GM23338 (cell line): Measurements from ENCODE around the gene FHIT. TPM values are rescaled to one million over a fixed set of nuclear protein-coding genes. Genes with fewer than 3 reads are reported as not detected.

Source experiments
- ATAC-seq: fragments of 200-7000 bp; cut with Tn5 transposase; 3 replicates; pipeline ENCODE4 v1.9.1; 2020
- DNase-seq: peaks from one replicate; pipeline ENCODE4 v3.0.0-alpha.2; 2015; ENCODE audit warnings: low spot score
- H2AFZ ChIP-seq: fragments of 200-600 bp; sonication (generic); 2 replicates; pipeline ENCODE4 v1.8.0; 2016; ENCODE audit warnings: antibody characterized with exemption, mild to moderate bottlenecking, moderate library complexity
- H3F3A ChIP-seq: fragments of 200-600 bp; sonication (generic); replicated peaks from 2 replicates; pipeline ENCODE4 v1.8.0; 2017; ENCODE audit warnings: antibody characterized with exemption, mixed run types, low read depth
- H3K27ac ChIP-seq: fragments of 200-600 bp; sonication (generic); 2 replicates; pipeline ENCODE4 v1.6.1; 2016; ENCODE audit warnings: low read depth
- H3K27me3 ChIP-seq: fragments of 200-600 bp; sonication (generic); 2 replicates; pipeline ENCODE4 v1.8.0; 2016; ENCODE audit warnings: mild to moderate bottlenecking, mixed run types, moderate library complexity; ENCODE audit not compliant: insufficient read depth
- H3K36me3 ChIP-seq: fragments of 200-600 bp; sonication (generic); 2 replicates; pipeline ENCODE4 v1.8.0; 2016; ENCODE audit warnings: mild to moderate bottlenecking; ENCODE audit not compliant: insufficient read depth
- H3K4me1 ChIP-seq: fragments of 200-600 bp; sonication (generic); 2 replicates; pipeline ENCODE4 v1.8.0; 2016; ENCODE audit warnings: mild to moderate bottlenecking, moderate library complexity; ENCODE audit not compliant: insufficient read depth
- H3K4me2 ChIP-seq: fragments of 200-600 bp; sonication (generic); 2 replicates; pipeline ENCODE4 v1.7.1; 2017; ENCODE audit warnings: mixed run types
- H3K4me3 ChIP-seq: fragments of 200-600 bp; sonication (generic); 2 replicates; pipeline ENCODE4 v1.6.1; 2016; ENCODE audit warnings: mixed run types
- H3K79me2 ChIP-seq: fragments of 200-600 bp; sonication (generic); replicated peaks from 2 replicates; pipeline ENCODE4 v1.8.0; 2017; ENCODE audit warnings: mild to moderate bottlenecking; ENCODE audit not compliant: insufficient read depth
- H3K9me2 ChIP-seq: fragments of 200-600 bp; sonication (generic); 2 replicates; pipeline ENCODE4 v1.8.0; 2017; ENCODE audit not compliant: insufficient read depth
- H4K20me1 ChIP-seq: fragments of 200-600 bp; sonication (generic); replicated peaks from 2 replicates; pipeline ENCODE4 v1.8.0; 2017; ENCODE audit warnings: mild to moderate bottlenecking; ENCODE audit not compliant: insufficient read depth
- H3K27ac Mint-ChIP-seq: 2 replicates; pipeline ENCODE4 v1.8.0; 2020; ENCODE audit warnings: inconsistent platforms, mild to moderate bottlenecking, moderate library complexity, mixed read lengths
- H3K27me3 Mint-ChIP-seq: 3 replicates; pipeline ENCODE4 v1.8.0; 2022; ENCODE audit warnings: low read depth, mild to moderate bottlenecking, moderate library complexity, mixed read lengths, inconsistent platforms; ENCODE audit not compliant: insufficient read depth, poor library complexity
- H3K36me3 Mint-ChIP-seq: 3 replicates; pipeline ENCODE4 v1.8.0; 2021; ENCODE audit warnings: low read depth, mild to moderate bottlenecking, inconsistent platforms, moderate library complexity, mixed read lengths
- H3K4me1 Mint-ChIP-seq: 3 replicates; pipeline ENCODE4 v1.8.0; 2020; ENCODE audit warnings: mild to moderate bottlenecking, inconsistent platforms, mixed read lengths
- H3K4me3 Mint-ChIP-seq: 3 replicates; pipeline ENCODE4 v1.8.0; 2021; ENCODE audit warnings: moderate library complexity, mild to moderate bottlenecking, inconsistent platforms, mixed read lengths
- H3K9me3 Mint-ChIP-seq: 3 replicates; pipeline ENCODE4 v1.8.0; 2020; ENCODE audit warnings: moderate library complexity, mild to moderate bottlenecking, inconsistent platforms, mixed read lengths
- CREB1 ChIP-seq: fragments of 250-450 bp; sonication (Bioruptor Pico); IDR thresholded peaks from 2 replicates; pipeline ENCODE4 v1.5.0; 2020; ENCODE audit warnings: low read depth, mild to moderate bottlenecking, moderate library complexity
- CTCF ChIP-seq, 2 experiments: fragments of 200-600 bp in 1 of 2; sonication (generic) in 1 of 2; conservative IDR thresholded peaks; 2 replicates each; pipeline versions ENCODE4 v1.5.1 to v1.6.1; 2016 to 2017; ENCODE audit warnings: antibody characterized with exemption in 2 of 2, low read depth in 2 of 2, mild to moderate bottlenecking in 2 of 2, moderate library complexity in 1 of 2
- EZH2 ChIP-seq: fragments of 200-600 bp; sonication (generic); IDR thresholded peaks from one replicate; pipeline ENCODE4 v1.8.0; 2017; ENCODE audit warnings: antibody characterized with exemption, mild to moderate bottlenecking, low read depth; ENCODE audit not compliant: unreplicated experiment
- JUNB ChIP-seq: IDR thresholded peaks from one replicate; pipeline ENCODE4 v1.6.1; 2016; ENCODE audit warnings: antibody characterized with exemption; ENCODE audit not compliant: unreplicated experiment
- NANOG ChIP-seq: IDR thresholded peaks from 2 replicates; pipeline ENCODE4 v1.6.1; 2016; ENCODE audit warnings: antibody characterized with exemption, borderline replicate concordance
- POLR2AphosphoS5 ChIP-seq: IDR thresholded peaks from 2 replicates; pipeline ENCODE4 v1.6.1; 2016; ENCODE audit warnings: antibody characterized with exemption, low read depth
- STAT1 ChIP-seq: IDR thresholded peaks from one replicate; pipeline ENCODE4 v1.6.1; 2016; ENCODE audit warnings: antibody characterized with exemption; ENCODE audit not compliant: unreplicated experiment
- ZNF114 ChIP-seq: fragments of 250-450 bp; sonication (Bioruptor Pico); IDR thresholded peaks from 2 replicates; pipeline ENCODE4 v1.5.0; 2020; ENCODE audit warnings: mild to moderate bottlenecking, moderate library complexity
- ZNF331 ChIP-seq: fragments of 250-450 bp; sonication (Bioruptor Pico); IDR thresholded peaks from 2 replicates; pipeline ENCODE4 v1.5.0; 2020; ENCODE audit warnings: low read depth, mild to moderate bottlenecking, moderate library complexity
- ZNF462 ChIP-seq: fragments of 250-450 bp; sonication (Bioruptor Pico); IDR thresholded peaks from 2 replicates; pipeline ENCODE4 v1.5.0; 2020; ENCODE audit warnings: mild to moderate bottlenecking, moderate library complexity
- polyA plus RNA-seq: library from polyadenylated mRNA; unstranded; fragments of >200 nt; fragmentation: Nextera tagmentation; extraction: Ambion mirVana; gene quantifications from 2 replicates; pipeline ENCODE4 v1.2.1, GENCODE V29; 2016
- total RNA-seq: library from RNA; depleted of rRNA; stranded (reverse); fragments of >200 nt; shearing (Covaris generic); gene quantifications from 2 replicates; pipeline ENCODE4 v1.2.3, GENCODE V29; 2014
- TF ChIP-seq, protein P1 (sequence below): IDR thresholded peaks from 2 replicates; pipeline ENCODE4 v1.6.1; 2016; ENCODE audit warnings: antibody characterized with exemption
- TF ChIP-seq, protein P2 (sequence below): IDR thresholded peaks from one replicate; pipeline ENCODE4 v1.6.1; 2018; ENCODE audit warnings: antibody characterized with exemption; ENCODE audit not compliant: unreplicated experiment

Gene FHIT
- total and polyA plus RNA-seq, 2 experiments from 2014 or later: 3.0 to 8.3 TPM

- H3K27ac Mint-ChIP-seq: peak overlapping the region; percentile 32; the same call in 1 of the 2 replicates
- H3K4me1 ChIP-seq: peaks cover 8% of the 10 kb centered on the region; the same call in 1 of the 2 replicates
- no peaks in the 10 kb centered on the region for H3K36me3 Mint-ChIP-seq
- H3K9me2 ChIP-seq: no peaks in the 10 kb centered on the region
- H3K4me1 Mint-ChIP-seq: peaks cover 9% of the 10 kb centered on the region
- no peaks in the 10 kb centered on the region for H3K9me3 Mint-ChIP-seq
- ATAC-seq (no peak), DNase-seq (no peak)
- H2AFZ ChIP-seq: no peak overlapping the region
- H3K4me3 ChIP-seq: no peak overlapping the region
- H3K27me3 Mint-ChIP-seq: no peaks in the 10 kb centered on the region
- H3K36me3 ChIP-seq: no peaks in the 10 kb centered on the region
- no peak overlapping the region for H3K4me3 Mint-ChIP-seq
- TF ChIP-seq ZNF331 (CRISPR knock-in tag) (no peak), ZNF114 (no peak), JUNB (no peak), ZNF462 (CRISPR knock-in tag) (no peak), EZH2 (no peak), STAT1 (no peak), CTCF (conservative IDR thresholded peaks at IDR 0.05; ENCODE audit: low read depth in 2 of 2) (no peak), POLR2AphosphoS5 (no peak), CREB1 (CRISPR knock-in tag) (no peak), NANOG (no peak)
- TF ChIP-seq, protein P1, sequence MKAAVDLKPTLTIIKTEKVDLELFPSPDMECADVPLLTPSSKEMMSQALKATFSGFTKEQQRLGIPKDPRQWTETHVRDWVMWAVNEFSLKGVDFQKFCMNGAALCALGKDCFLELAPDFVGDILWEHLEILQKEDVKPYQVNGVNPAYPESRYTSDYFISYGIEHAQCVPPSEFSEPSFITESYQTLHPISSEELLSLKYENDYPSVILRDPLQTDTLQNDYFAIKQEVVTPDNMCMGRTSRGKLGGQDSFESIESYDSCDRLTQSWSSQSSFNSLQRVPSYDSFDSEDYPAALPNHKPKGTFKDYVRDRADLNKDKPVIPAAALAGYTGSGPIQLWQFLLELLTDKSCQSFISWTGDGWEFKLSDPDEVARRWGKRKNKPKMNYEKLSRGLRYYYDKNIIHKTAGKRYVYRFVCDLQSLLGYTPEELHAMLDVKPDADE: no peak
- TF ChIP-seq, protein P2, sequence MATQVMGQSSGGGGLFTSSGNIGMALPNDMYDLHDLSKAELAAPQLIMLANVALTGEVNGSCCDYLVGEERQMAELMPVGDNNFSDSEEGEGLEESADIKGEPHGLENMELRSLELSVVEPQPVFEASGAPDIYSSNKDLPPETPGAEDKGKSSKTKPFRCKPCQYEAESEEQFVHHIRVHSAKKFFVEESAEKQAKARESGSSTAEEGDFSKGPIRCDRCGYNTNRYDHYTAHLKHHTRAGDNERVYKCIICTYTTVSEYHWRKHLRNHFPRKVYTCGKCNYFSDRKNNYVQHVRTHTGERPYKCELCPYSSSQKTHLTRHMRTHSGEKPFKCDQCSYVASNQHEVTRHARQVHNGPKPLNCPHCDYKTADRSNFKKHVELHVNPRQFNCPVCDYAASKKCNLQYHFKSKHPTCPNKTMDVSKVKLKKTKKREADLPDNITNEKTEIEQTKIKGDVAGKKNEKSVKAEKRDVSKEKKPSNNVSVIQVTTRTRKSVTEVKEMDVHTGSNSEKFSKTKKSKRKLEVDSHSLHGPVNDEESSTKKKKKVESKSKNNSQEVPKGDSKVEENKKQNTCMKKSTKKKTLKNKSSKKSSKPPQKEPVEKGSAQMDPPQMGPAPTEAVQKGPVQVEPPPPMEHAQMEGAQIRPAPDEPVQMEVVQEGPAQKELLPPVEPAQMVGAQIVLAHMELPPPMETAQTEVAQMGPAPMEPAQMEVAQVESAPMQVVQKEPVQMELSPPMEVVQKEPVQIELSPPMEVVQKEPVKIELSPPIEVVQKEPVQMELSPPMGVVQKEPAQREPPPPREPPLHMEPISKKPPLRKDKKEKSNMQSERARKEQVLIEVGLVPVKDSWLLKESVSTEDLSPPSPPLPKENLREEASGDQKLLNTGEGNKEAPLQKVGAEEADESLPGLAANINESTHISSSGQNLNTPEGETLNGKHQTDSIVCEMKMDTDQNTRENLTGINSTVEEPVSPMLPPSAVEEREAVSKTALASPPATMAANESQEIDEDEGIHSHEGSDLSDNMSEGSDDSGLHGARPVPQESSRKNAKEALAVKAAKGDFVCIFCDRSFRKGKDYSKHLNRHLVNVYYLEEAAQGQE: no peak
- no peaks in the 10 kb centered on the region for H3K79me2 ChIP-seq
- H4K20me1 ChIP-seq: no peaks in the 10 kb centered on the region
- H3K27me3 ChIP-seq: no peaks in the 10 kb centered on the region
- H3K27ac ChIP-seq: no peak overlapping the region
- peak overlapping the region; percentile 5; the same call in 1 of the 2 replicates for H3K4me2 ChIP-seq
- H3F3A ChIP-seq: no peaks in the 10 kb centered on the region
Observed at GRCh38 chr3:60120245-60120644, 1131.0 kb downstream of the FHIT start.
